Neural crest cell (in vitro differentiated cells): ENCODE results near the gene FANCE. TPM values are rescaled to one million over a fixed set of nuclear protein-coding genes. Genes with fewer than 3 reads are reported as not detected.
A peak's percentile ranks its signal among the peaks of the same experiment; 100 is the strongest.

ENCODE experiments used
- DNase-seq: peaks from one replicate; pipeline ENCODE4 v3.0.0; 2021; ENCODE audit warnings: low read depth, mixed read lengths, low spot score
- H3K27ac Mint-ChIP-seq: one replicate; pipeline ENCODE4 v1.8.0; 2021; ENCODE audit warnings: mild to moderate bottlenecking, mixed read lengths; ENCODE audit not compliant: unreplicated experiment
- H3K27me3 Mint-ChIP-seq: 2 replicates; pipeline ENCODE4 v1.8.0; 2021; ENCODE audit warnings: low read depth, mild to moderate bottlenecking, mixed read lengths
- H3K36me3 Mint-ChIP-seq: 2 replicates; pipeline ENCODE4 v1.8.0; 2021; ENCODE audit warnings: low read depth, mild to moderate bottlenecking, mixed read lengths
- H3K4me1 Mint-ChIP-seq: 2 replicates; pipeline ENCODE4 v1.8.0; 2021; ENCODE audit warnings: mixed read lengths
- H3K4me3 Mint-ChIP-seq: one replicate; pipeline ENCODE4 v1.8.0; 2021; ENCODE audit warnings: mild to moderate bottlenecking, mixed read lengths
- H3K9me3 Mint-ChIP-seq: 2 replicates; pipeline ENCODE4 v1.8.0; 2021; ENCODE audit warnings: mixed read lengths
- CTCF ChIP-seq: fragments of 200-600 bp; sonication (generic); conservative IDR thresholded peaks from 2 replicates; pipeline ENCODE4 v1.5.0; 2021; ENCODE audit warnings: antibody characterized with exemption, mild to moderate bottlenecking
- total RNA-seq: library from RNA; stranded (reverse); gene quantifications from 2 replicates; pipeline ENCODE4 v1.2.1, GENCODE V29; 2021

FANCE gene
- total RNA-seq, 1 donor from 2014 or later = 20.4 TPM

- DNase-seq = no peak
- no peaks in the 10 kb centered on the region for H3K27me3 Mint-ChIP-seq
- no peaks in the 10 kb centered on the region for H3K9me3 Mint-ChIP-seq
- H3K27ac Mint-ChIP-seq = no peak overlapping the region
- TF ChIP-seq CTCF = no peak
- H3K4me1 Mint-ChIP-seq = peaks cover 36% of the 10 kb centered on the region
- no peak overlapping the region for H3K4me3 Mint-ChIP-seq
- no peaks in the 10 kb centered on the region for H3K36me3 Mint-ChIP-seq
Measured at GRCh38 chr6:35486005-35486925, 34.1 kb downstream of the FANCE start.

- H3K9me3 Mint-ChIP-seq = no peaks in the 10 kb centered on the region
- H3K27ac Mint-ChIP-seq = no peak overlapping the region
- TF ChIP-seq CTCF = no peak
- H3K36me3 Mint-ChIP-seq = no peaks in the 10 kb centered on the region
- no peak for DNase-seq
- H3K4me3 Mint-ChIP-seq = peak overlapping the region; percentile 15
- H3K4me1 Mint-ChIP-seq = peaks cover 42% of the 10 kb centered on the region
- H3K27me3 Mint-ChIP-seq = no peaks in the 10 kb centered on the region
Measured at GRCh38 chr6:35487658-35488516, 35.7 kb downstream of the FANCE start.

- H3K4me3 Mint-ChIP-seq = no peak overlapping the region
- H3K27ac Mint-ChIP-seq = no peak overlapping the region
- no peak for TF ChIP-seq CTCF
- peaks cover 49% of the 10 kb centered on the region for H3K4me1 Mint-ChIP-seq
- no peak for DNase-seq
- H3K27me3 Mint-ChIP-seq = no peaks in the 10 kb centered on the region
- no peaks in the 10 kb centered on the region for H3K9me3 Mint-ChIP-seq
- H3K36me3 Mint-ChIP-seq = no peaks in the 10 kb centered on the region
Measured at GRCh38 chr6:35488517-35488862, 36.4 kb downstream of the FANCE start.

GRCh38 chr6:35489066-35489465 is 36.9 kb downstream of the FANCE start:
- no peaks in the 10 kb centered on the region for H3K36me3 Mint-ChIP-seq
- H3K4me1 Mint-ChIP-seq = peaks cover 54% of the 10 kb centered on the region
- no peak for DNase-seq
- H3K4me3 Mint-ChIP-seq = no peak overlapping the region
- H3K9me3 Mint-ChIP-seq = no peaks in the 10 kb centered on the region
- no peaks in the 10 kb centered on the region for H3K27me3 Mint-ChIP-seq
- H3K27ac Mint-ChIP-seq = no peak overlapping the region
- TF ChIP-seq CTCF = no peak

- no peak for TF ChIP-seq CTCF
- H3K36me3 Mint-ChIP-seq = no peaks in the 10 kb centered on the region
- no peaks in the 10 kb centered on the region for H3K27me3 Mint-ChIP-seq
- H3K4me3 Mint-ChIP-seq = peak overlapping the region; percentile 83
- peak; percentile 51 for DNase-seq
- H3K4me1 Mint-ChIP-seq = peaks cover 63% of the 10 kb centered on the region
- H3K9me3 Mint-ChIP-seq = no peaks in the 10 kb centered on the region
- peak overlapping the region; percentile 92 for H3K27ac Mint-ChIP-seq
Measured at GRCh38 chr6:35489995-35490791, 38.1 kb downstream of the FANCE start.
